ENCODE measurements around the gene PIP5KL1.
"Not testable (repeated sequence)": the region's sequence is repeated elsewhere in the genome, so short reads cannot be mapped to it uniquely, and the experiment has no call there.

The PIP5KL1 gene

GRCh38 chr9:127885508-127886281, 44.9 kb downstream of the PIP5KL1 start:
- DNase-seq = no peak

- DNase-seq = no peak
Observed at GRCh38 chr9:127884976-127885490, 45.5 kb downstream of the PIP5KL1 start.

- no peak for DNase-seq
Observed at GRCh38 chr9:127884427-127884911, 46.1 kb downstream of the PIP5KL1 start.

GRCh38 chr9:127883959-127884358, 46.6 kb downstream of the PIP5KL1 start:
- DNase-seq = no peak

GRCh38 chr9:127881715-127882114, 48.9 kb downstream of the PIP5KL1 start:
- not testable (repeated sequence) for DNase-seq

DNA sequence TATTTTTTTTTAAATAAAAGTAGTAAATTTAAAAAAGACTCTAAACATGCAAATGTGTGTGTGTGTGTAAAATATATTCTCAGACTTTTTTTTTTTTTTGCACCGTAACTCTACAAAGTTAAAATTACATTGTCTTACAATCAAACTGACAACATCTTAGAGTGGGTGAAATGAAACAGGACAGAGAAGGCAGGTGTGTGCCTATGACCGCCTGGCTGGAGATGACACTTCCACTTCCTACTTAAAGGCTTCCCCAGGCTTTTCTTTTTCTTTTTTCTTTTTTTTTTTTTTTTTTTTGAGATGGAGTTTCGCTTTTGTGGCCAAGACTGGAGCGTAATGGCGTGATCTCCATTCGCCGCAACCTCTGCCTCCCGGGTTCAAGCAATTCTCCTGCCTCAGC, 50.4 kb downstream of the PIP5KL1 start:
- no peak for DNase-seq

DNA sequence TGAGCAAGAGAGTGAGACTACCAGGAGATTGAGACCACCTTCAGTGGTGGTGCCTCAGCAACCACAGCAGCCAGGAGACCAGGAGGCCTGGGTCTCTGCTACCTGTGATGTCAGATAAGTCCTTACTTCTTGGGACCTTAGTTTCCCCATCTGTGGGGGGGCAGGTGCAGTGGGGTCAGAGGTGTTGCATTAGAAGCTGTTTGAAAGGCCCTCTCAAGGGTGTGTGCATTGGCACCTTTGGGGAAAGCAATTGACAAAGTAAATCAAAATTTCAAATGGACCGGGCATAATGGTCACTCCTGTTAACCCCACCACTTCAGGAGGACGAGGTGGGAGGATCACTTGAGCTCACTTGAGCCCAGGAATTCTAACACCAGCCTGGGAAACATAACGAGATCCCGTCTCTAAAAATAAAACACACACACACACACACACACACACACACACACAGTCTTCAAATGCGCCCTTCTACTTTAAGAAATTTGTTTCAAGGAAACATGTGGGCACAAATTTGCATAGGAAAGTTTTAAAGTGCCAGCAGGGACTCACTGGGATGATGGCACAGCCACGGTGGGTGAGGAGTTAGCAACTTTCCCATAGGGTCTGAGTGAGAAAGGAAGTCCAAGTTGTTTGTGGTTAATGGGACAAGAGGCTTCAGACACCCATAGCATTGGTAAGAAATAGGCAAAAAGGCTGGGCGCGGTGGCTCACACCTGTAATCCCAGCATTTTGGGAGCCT, 51.8 kb downstream of the PIP5KL1 start:
- no peak for DNase-seq

GRCh38 chr9:127878001-127878651, 52.5 kb downstream of the PIP5KL1 start:
- no peak for DNase-seq

DNA sequence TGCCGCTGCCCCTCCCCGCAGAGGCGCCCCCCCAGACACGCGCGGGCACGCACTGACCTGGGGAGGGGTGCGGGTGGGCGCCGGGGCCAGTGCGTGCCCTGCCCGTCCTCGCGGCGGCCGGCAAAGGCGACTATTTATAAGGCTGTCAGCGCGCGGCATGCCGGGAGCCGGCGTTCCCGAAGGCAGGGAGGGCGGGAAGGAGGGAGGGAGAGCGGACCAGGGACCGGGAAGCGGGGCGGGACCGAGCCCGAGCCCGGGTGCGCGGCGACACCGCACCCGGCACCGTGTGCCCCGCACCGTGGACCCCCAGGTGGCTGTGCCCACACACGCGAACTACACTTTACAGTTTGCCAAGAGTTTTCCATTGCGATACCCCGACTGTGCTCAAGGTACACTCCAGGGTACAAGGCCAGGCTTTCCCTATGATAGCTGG, 53.0 kb downstream of the PIP5KL1 start, which contains the start of gene AK1:
Gene AK1, minus strand, starts transcription at position 110 of the 433 bp plus-strand sequence. CDS start 3,058 bp downstream, outside the sequence.
- no peak for DNase-seq

DNA sequence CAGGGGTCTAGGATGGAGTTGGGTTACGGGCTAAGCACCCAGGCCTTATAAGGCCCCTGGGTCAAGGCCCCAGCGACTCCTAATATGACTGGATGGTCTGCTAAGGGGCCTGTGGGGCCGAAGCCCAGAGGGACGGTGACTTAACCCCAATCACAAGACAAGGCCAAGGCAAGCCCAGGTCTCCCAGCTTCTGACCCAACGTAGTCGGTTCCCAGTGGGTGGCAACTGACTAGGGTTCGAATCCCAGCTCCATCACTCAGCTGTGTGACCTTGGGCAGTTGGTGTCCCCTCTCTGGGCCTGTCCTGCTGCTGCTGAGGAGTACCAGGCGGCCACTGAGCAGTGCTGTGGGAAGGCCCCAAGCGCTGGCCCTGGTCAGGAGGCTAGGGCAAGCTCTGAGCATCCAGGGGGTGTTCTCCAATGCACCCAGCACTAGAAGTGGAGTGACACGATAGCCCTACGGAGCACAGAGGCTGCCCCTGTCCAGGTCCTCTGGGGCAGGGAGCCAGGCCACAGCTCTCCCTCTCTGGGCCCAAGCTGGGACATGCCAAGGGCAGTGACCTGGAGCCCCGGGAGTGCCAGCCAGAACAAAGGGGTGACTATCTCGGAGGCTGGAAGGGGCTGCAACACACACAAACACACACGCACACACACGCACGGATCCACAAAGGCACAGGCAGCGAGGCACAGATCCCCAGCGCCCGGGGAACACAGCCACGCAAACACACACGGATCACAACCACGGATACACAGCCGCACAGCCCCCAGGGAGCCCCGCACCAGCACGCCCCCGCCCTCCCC, 53.6 kb downstream of the PIP5KL1 start:
- DNase-seq = no peak

DNA sequence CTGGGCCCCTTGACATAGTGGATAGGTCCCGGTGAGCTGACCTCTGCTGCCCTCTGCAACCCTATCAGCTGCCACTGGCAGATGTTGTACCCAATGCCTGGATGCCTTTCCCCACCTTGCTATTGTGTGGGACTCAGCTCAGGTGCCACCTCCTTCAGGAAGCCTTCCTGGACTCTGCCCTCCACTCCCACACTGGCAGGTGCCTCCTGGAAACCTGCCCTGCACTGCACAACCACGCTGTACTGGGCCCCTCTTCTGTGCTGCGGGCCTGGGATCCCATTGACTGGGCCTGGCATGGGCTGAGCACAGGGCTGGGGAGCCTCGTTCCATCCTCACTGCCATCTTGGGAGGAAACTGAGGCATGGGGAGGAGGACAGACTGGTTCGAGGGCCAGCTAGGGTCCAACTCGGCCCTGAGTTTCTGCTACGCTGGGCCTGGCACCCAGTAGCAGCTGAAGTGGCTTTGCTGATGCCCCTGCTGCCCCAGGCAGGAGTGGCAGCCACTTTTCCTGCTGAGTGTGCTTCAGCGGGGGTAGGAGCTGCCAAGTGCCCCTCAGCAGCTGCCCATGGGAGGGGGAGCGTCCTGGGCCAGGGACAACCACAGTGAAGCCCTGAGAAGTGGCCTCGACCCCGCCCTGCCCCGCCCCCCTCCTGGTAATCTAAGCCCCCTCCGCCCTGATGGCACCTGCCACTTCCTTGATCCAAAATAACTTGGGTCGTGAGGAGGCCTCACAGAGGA, 54.4 kb downstream of the PIP5KL1 start:
- DNase-seq = no peak

GRCh38 chr9:127875306-127875966, 55.1 kb downstream of the PIP5KL1 start:
- no peak for DNase-seq

DNA sequence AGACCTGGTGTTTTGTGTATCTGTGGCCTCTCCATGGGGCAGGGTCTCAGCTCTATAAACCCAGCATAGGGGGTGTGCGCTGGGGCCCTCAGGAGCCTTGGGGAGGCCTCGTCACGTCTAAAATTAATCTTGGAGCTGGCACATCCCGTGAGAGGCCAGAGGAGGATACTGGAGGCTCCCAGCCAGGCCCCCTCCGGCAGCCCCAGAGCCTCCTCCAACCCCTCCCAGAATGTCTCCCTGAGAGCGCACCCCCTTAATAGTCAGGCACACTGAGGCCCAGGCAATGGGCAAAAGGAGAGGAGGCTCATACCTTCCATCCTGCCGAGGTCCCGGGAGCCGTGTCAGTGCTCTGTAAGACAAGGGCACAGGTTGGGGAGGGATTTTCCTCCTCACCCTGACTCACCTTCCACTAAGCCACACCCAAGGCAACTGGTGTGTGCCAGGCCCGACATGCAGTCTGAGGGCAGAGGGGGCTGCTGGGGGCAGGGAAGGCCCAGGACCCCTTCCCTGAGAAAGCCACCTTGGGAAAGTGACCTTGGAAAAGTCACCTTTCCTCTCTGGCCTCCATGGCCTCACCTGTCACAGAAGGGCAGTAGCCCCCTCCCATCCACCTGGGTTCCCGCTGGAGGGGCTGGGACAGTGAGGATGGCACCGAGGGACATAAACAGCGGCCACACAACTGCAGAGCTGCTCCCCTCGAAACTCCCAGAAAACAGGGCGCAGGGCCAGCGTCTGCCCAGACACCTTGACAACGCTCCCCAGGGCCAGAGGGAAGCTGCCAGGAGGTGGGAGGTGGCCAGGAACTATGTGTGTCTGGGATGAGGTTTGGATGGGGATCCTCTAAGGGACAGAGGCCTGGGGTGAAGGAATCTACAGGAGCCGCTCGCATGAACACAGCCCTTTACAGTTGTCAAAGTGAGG, 56.0 kb downstream of the PIP5KL1 start:
- DNase-seq = no peak

- DNase-seq = no peak
Observed at GRCh38 chr9:127873886-127874285, 56.7 kb downstream of the PIP5KL1 start.

DNA sequence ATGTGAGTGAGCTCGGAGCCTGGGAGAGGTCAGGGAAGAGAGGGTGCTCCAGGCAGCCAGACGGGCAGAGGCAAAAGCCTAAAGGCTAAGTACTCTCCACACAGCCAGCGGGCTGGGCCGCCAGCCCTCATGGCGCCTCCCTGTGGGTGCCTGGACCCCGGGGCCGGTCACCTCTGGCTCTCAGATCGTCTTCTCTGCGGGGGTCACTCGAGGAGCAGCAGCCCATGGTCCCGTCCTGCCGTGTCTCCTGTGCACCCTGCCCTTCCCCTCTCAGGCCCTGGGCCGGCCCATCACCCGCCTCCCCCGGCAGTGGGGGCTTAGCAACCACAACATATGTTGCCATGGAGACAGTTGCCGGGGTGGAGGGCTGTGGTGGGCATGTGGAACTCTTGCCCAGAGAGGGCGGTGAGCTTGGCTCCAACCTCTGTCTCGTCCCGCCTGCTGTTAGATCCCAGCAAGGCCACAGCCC, 57.3 kb downstream of the PIP5KL1 start:
- no peak for DNase-seq

GRCh38 chr9:127872369-127873222, 58.0 kb downstream of the PIP5KL1 start:
- no peak for DNase-seq

DNA sequence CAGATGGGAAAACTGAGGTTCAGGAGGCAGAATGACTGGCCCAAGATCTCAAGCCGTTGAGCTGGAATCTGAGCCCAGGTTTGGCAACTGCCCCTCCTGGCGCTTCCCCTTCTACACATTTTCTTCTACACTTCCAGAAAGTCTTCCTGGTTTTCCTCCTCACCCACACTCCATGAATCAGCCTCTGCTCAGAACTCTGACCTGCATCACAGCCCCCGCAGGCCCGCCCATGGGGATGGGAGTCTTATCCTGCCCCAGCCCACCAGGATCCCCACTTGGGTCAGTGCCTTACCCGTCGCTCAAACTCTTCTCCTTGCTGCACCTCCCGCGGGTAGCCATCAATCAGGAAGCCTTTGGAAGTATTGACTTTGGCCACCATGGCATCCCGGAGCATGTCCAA, 59.0 kb downstream of the PIP5KL1 start:
- DNase-seq = no peak

GRCh38 chr9:127870887-127871286, 59.7 kb downstream of the PIP5KL1 start:
- DNase-seq = no peak

All from activated CD8-positive, alpha-beta memory T cell treated with anti-CD3 and anti-CD28 coated beads, Interleukin-2, amount 50 U/mL, for 4 hours (primary cell).